GM12892 (cell line): Measurements from ENCODE around the gene MAN1A1.
"Not testable (repeated sequence)": the region's sequence is repeated elsewhere in the genome, so short reads cannot be mapped to it uniquely, and the experiment has no call there.

Source experiments
- DNase-seq: peaks from one replicate; pipeline ENCODE4 v3.0.0; 2011; ENCODE audit not compliant: insufficient read length
- FAIRE-seq: peaks from 2 replicates; lab custom pipeline; 2011; peaks lifted over from hg19 to GRCh38; lab: Jason Lieb, UNC
- POLR2A ChIP-seq: IDR thresholded peaks from 2 replicates; pipeline ENCODE4 v1.6.1; 2011; ENCODE audit warnings: low read depth, low read length, control low read depth
- POLR2AphosphoS5 ChIP-seq: IDR thresholded peaks from 2 replicates; pipeline ENCODE4 v1.6.1; 2011; ENCODE audit warnings: low read depth, low read length, control low read depth
- TAF1 ChIP-seq: IDR thresholded peaks from 2 replicates; pipeline ENCODE4 v1.6.1; 2011; ENCODE audit warnings: low read depth, mild to moderate bottlenecking, control low read depth, low read length, borderline replicate concordance

Gene MAN1A1

DNA sequence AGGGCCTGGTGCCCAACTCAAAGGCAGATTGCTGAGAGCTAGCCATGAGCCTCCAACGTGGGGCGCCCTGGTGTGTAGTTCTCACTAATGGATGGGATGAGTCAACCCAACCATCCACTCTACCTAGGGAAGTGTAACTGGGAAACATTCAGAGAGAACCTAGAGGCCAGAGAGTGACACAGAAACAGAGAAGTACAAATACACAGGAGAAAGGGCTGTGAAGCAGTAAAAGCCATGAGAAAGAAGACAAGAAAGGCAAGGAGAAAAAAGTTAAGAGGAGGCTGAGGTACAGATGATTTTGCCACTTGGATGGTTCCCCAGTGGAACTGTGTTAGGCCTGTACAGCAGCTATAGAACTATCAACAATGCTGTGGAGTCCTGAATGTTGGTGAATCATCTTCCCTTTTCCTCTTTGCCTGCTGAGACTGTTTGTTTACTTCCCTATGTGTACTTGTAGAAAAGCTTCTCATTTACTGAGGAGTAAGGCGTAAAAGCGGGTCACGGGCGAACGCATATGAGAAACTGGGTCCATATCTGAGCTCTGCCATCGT, 39.0 kb downstream of the MAN1A1 start:
- FAIRE-seq (no peak), DNase-seq (no peak)
- TF ChIP-seq POLR2A: no peak
- TF ChIP-seq TAF1: no peak
- no peak for TF ChIP-seq POLR2AphosphoS5

DNA sequence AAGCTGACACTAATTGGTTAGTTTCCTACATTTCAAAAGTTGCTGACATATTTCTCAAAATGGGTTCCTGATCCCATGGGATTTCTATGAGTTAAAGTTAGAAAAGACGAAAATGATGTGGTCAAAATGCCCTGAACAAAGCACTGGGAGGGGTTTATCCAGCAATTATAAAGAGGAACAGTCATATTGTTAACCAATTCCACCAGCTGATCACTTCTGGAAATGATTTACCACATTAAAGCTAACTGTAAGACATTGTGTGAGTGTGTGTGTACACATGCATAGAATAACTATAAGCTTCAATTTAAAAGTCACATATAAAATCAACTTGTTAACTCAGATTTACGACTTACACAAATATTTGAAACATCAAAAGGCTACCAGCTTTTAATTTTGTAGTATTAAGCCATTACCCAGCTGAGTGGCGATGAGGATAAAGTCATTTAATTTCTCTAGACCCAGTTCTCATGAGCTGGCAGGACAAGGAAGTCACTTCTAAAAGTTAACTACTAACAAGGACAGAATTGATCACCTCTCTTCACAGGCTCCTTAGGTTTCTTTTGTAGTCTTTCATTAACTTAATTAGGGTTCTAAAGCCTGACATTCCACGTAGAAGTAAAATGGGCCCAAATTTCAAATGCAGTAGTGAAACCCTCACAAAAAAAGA, 40.4 kb downstream of the MAN1A1 start:
- FAIRE-seq (no peak), DNase-seq (no peak)
- no peak for TF ChIP-seq TAF1
- no peak for TF ChIP-seq POLR2A
- no peak for TF ChIP-seq POLR2AphosphoS5

DNA sequence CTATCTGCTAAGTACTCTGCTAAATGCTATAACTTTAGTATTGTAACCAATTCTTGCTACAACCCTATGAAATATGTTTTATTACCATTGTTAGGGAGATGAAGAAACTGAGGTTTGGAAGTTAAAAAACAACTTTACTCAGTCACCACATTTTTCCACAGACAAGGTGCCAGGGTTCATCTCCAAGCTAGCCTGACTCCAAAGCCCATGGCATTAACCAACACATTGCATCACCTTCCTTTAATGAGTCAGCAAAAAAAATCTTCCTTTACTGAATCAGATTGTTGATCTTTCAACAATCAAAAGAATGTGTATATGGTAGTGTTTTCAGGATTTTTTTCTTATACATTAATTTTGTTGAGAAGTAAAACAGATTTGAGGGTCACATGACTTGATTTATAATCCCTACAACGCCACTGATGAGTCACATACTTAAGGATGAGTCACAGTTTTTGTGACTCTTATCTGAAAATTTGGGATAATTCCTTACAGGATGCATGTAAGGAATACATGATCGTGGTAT, 41.5 kb downstream of the MAN1A1 start:
- TF ChIP-seq TAF1: no peak
- no peak for TF ChIP-seq POLR2A
- TF ChIP-seq POLR2AphosphoS5: no peak
- DNase-seq: no peak
- FAIRE-seq: no peak

DNA sequence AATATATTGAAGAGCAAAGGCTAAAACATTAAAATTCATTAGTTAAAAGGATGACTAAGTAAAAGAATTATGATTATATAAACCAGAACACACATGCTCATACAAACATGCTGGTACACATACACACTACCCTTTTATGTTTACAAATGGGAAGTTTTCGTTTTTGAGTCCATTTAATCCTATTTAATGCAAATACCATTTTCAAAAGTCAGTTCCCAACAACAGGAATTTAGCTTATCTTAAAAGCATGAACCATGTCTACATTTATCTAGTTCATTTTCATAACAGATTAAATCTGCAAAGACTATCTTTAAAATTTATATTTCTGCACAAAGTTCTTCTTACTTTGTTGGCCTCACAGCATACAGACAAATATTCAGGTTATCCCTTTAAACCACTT, 42.5 kb downstream of the MAN1A1 start:
- no peak for FAIRE-seq
- TF ChIP-seq TAF1: no peak
- no peak for TF ChIP-seq POLR2A
- TF ChIP-seq POLR2AphosphoS5: no peak
- DNase-seq: no peak

DNA sequence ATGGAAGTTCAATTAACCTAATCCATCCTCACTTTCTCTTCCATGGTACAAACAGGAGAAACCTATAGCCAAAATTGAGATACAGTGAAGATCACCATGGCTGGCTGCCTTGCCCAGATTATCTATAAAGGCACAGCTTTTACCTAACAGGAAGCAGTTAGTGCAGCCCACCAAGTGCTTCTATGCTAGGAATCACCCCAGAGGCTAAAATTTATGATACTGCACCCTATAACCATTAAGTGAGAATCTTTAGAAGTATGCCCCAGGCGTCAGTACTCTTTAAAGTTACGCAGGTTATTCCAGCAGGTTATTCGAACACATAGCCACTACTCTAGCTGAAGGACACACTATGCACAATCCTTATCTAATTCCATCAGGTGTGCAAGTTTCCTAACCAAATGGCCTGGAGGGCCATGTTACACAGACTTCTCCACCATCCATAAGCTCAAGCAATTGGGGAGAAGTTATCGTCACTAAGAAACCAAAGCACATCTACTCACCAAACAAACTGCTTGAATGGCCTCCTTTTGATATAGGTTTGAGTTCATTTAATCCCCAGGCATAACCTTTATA, 43.1 kb downstream of the MAN1A1 start:
- FAIRE-seq (peak; percentile 82), DNase-seq (no peak)
- TF ChIP-seq TAF1 (no peak), POLR2AphosphoS5 (no peak), POLR2A (no peak)

DNA sequence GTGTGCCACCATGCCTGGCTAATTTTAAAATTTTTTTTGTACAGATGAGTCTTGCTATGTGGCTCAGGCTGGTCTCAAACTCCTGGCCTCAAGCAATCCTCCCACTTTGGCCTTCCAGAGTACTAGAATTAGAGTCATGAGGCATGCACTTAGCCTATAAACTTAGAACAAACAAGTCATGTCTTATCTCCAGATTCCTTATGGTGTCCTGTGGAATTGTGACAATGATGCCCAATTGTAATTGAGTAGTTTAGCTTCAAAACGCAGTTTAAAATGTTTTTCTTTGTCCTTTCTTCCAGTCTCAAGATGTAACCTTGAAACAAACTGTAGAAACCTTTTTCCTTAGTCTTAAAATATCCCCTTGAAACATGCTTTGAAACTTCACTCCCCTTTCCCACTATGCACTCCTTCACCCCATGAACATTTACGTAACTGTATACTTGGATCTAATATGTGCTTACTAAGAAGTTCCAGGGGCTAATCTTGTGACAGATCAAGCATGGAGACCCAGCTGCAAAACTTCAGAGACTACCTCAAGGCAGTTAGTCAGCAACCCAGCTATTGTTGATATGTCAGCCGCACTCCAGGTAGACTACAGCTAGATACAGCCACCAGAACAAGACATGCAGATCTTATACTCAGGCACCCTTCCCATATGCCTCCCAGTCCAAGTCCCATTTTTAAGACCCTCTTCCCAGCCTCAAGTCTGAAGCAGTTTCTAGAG, 46.2 kb downstream of the MAN1A1 start:
- TF ChIP-seq POLR2A: no peak
- FAIRE-seq (no peak), DNase-seq (no peak)

DNA sequence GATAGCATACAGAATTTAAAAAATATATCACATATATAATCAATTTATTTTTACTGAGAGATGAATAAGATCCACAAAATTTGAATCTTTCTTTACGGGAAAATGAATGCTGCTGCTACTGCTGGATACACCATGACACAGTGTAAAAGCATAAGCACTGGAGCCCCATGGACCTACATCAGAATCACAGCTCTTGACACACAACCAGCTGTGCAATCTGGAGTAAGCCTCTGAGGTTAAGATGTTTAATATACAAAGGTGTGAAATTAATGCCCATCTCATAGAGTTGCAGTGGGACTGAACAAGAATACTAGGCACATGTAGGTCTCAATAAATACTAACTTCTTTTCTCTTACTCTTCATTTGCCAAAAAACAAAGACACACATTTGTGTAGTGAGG, 48.1 kb downstream of the MAN1A1 start:
- no peak for FAIRE-seq
- TF ChIP-seq POLR2A: no peak
- TF ChIP-seq TAF1: no peak
- TF ChIP-seq POLR2AphosphoS5: no peak
- no peak for DNase-seq

DNA sequence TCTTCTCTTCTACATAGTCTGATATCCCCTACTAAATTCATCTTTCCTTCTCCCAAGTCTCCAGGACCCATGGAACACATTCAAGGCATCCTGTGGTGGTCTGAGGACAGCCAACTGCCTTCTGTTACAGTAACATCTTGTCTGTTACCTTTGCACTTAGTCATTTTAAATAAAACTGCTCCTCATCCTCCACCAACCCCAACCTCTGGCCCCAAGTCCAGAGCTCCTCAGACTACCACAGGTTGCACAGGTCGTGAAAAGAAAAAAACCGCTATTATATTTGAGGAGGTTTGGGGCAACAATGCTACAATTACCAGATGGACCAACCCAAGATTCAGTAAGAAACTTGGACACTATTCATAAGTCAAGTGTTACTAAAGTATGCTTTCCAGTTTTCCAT, 49.9 kb downstream of the MAN1A1 start:
- FAIRE-seq (no peak), DNase-seq (no peak)
- TF ChIP-seq TAF1: no peak
- TF ChIP-seq POLR2AphosphoS5: no peak
- no peak for TF ChIP-seq POLR2A

DNA sequence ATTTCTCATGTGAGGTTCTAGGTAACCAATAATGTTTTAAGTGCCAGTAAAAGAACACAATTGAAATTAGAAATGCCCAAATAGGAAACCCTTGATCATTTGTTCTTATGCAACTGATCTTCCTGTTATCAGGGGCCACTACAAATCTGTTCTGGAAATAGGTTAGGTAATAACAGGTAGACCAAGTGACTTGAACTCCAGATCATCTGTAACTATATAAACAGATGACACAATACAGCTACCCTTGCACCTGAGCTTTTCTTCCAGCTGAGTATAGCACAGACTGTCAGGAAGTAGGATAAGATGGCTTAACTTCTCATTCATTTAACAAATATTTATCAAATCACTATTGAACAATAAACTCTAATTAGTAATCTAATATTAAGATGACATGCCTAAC, 52.5 kb downstream of the MAN1A1 start:
- DNase-seq: no peak
- TF ChIP-seq POLR2A: no peak
- TF ChIP-seq TAF1: no peak
- TF ChIP-seq POLR2AphosphoS5: no peak
- FAIRE-seq: no peak

DNA sequence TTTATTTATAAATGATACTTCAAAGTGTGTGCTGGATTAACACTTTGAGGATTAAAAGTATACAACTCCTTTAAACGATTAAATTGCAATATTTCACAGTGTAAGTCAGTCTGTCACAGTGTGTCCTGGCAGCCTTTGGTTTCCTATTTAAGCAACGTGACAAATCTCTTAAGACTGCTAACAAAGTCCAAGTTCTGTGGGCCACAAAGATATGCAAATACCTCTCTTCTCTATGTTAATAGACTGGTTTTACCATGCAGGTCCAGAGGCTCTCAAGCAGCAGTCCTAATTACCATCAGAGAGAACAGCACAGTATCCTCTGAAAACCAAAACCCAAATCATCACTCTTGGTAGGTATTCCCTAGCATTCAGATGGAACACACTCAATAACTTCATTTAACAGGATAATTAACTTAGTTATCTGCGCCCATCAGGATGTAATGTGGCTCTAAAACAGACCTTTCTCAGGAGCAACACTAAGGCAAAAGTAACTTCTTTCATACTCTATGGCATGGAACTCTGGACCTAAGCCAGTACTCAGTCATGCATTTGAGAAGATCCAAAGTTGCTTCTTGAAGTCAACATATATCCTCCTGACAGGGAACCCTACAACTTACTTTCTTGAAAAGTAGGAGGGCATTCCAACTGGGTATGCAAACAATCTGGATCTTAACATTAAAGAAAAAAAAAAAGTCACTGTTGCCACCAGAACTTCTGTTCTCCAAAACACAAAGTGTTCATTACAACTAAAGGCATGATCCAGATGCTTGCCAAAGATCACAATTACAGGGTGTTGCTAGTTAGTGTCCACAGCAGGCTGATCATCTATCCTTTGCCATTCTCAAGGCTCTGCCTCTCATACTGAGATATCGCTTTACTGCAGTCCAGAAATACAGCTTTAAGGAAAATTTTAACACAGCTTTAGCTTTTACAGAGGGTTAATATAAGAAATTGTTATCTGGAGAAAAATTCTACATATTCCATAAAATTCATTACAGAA, 53.2 kb downstream of the MAN1A1 start:
- FAIRE-seq (peak; percentile 24), DNase-seq (no peak)
- TF ChIP-seq TAF1 (no peak), POLR2A (no peak)

DNA sequence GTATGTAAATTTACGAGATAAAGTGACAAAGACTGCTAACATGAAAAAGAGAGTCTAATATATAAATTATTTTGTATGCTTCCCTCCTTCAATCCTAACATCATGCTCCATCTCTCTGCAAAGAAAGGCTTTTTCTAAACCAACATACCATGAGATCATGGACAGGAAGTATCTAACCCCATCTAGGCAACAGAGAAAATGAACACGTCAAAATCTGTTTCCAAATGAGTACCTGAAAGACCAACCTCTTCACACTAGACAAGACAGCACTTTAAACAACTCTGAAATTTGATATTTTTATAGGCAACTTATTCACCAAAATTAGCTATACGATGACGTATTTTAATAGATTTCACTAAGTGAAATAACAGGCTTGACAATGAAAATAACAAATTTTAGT, 54.6 kb downstream of the MAN1A1 start:
- TF ChIP-seq POLR2A (no peak), POLR2AphosphoS5 (no peak), TAF1 (no peak)
- FAIRE-seq: peak; percentile 50
- no peak for DNase-seq

DNA sequence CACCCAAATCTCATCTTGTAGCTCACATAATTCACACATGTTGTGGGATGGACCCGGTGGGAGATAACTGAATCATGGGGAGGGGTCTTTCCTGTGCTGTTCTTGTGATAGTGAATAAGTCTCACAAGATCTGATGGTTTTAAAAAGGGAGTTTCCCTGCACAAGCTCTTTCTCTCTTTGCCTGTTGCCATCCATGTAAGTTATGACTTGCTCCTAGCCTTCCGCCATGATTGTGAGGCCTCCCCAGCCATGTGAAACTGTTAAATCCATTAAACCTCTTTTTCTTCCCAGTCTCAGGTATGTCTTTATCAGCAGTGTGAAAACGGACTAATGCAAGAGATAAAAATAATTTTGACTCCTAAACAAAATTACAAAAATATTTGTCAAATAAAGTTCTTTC, 58.5 kb downstream of the MAN1A1 start:
- not testable (repeated sequence) for FAIRE-seq, DNase-seq
